Activated CD4-positive, alpha-beta T cell treated with anti-CD3 and anti-CD28 coated beads, Interleukin-2, amount 50 U/mL, for 16 hours (primary cell): ENCODE measurements around the gene ALS2CL.

Experiments used
- DNase-seq: peaks from one replicate; pipeline ENCODE4 v3.0.0-alpha.2; 2020

Gene ALS2CL

DNA sequence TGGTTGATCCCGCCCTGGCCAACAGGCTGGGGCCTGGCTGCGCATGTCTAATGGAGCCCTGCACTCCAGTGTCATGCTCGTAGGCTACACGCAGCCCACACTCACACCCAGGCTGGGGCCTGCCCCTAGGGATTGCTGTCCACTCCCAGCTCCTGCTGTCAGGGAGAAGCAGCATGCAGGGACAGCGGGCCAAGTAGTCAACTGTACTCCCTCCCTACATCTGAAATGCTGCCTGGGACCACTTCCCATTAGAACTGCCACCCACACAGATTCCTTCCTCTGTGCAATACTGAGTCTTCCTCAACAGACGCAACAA is 16.1 kb downstream of the ALS2CL start:
- DNase-seq, result no peak

DNA sequence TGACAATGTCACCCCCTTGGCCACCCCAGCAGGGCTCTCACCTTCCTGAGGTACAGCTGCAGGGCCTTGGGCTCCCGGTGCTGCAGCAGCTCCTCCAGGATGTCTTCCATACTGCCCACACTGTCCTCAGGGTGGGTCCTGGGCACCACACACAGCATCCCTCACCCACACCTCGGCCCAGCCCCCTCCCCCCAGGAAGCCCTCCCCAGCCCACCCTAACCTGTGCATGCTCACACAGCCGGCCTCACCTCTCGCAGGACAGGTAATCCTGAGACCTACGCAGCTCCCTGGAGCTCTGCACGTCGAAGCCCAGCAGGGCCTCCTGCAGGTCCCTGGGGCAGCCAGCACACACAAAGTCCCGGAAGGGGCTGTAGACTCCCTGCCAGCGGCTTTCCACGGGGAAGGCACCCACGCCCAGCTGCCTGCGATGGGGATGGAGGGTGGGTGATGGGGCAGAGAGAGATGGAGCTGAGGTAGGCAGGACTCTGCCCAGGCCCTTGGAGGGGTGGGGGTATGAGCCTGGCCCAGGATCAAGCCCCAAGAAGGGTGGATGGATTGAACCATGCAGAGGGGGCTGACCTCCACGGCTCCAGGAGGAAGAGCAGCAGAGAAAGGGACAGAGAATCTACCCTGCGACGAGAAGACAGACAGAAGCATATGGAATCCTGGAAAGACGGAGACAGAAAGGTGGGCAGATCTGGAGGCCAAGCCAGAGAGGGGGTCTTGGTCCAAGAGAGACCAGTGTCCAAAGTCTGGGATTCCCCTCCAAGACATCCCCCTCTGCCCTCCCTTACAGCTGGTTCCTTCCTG is 16.7 kb downstream of the ALS2CL start:
- no peak for DNase-seq

DNA sequence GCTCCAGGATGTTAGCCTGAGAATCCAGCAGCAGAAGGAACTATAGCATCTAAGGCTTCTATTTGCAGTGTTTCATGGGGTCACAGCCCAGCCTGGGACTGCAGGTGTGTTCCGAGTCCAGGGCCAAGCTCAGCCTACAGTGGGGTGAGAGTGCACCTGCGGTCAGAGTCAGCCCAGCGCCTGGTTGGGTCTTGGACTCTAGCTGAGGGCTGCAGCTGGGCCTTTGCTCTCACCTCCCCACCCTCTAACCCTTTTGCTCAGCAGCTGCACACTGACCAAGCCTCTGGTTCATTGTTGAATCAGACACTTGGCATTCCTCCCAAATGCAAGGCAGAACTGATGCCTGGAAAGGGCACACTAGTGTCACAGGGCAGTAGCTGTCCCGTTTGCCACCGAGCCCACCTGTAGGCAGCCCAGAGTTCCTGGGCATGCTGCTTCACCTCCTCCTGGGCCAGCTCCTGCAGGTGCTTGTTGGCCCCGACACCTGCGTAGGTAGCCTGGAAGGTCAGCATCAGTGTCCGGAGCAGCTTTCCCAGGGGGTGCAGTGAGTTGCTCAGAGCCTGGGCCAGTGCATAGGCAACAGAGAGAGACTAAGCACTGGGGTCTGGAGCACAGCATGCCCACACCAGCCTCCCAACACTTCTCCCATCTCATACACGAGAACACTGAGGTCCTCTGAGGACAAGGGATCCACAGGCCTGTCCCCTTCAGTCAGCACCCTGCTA is 17.5 kb downstream of the ALS2CL start:
- DNase-seq, result no peak

DNA sequence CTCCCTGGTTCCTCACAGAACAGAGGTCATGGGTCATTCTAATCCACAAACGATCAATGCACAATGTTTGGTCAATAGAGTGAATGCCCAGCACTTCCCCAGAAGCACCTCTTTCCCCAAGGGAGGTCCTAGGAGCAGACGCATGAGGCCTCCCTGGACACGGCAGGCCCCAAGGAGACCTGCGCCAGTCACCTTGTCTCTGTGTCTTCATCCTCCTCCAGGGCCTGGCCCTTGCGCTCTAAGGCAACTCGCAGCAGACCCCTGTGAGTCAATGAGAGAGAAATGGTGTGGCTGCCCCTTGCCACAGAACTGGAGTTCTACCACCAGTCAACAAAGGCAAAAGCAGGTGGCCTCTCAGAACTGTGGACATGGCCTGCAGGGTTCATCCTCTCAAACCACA is 18.1 kb downstream of the ALS2CL start:
- no peak for DNase-seq

DNA sequence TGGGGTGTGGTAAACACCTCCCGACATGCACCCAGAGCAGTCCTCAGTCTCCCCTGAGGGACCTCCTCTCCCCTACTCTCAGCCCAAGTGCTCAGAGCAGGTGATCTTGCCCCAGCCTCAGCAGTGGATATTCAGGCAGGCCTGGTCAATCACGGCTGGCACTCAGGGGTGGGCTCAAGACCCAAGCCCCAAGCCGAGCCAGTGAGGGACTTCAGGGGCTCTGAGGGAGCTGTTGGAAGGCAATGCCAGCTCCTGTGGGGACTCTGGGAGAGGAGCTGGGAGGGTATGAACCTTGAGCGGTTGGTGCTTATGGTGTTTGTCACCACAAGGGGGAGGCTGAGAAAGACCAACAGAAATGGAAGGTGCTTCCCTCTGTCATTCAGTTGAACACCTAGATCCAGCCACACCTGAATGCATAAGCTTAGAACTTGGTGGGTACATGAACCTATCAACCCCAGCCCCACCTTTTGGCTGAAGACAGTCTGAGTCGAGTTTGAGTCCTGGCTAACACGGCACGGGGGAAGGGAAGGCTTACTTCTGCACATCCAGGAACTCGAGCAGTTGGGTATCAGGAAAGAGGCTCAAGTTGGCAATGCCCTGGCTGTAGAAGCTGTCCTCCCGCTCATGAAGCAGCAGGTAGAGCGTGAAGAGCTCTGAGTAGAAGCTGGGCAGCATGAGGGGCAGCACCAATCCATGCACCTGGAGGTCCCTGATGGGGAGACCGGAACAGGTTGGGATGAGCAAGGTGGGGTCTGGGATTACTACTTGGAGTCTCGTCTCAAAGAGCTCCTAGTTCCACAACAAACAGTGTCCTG is 19.2 kb downstream of the ALS2CL start:
- DNase-seq, result no peak

DNA sequence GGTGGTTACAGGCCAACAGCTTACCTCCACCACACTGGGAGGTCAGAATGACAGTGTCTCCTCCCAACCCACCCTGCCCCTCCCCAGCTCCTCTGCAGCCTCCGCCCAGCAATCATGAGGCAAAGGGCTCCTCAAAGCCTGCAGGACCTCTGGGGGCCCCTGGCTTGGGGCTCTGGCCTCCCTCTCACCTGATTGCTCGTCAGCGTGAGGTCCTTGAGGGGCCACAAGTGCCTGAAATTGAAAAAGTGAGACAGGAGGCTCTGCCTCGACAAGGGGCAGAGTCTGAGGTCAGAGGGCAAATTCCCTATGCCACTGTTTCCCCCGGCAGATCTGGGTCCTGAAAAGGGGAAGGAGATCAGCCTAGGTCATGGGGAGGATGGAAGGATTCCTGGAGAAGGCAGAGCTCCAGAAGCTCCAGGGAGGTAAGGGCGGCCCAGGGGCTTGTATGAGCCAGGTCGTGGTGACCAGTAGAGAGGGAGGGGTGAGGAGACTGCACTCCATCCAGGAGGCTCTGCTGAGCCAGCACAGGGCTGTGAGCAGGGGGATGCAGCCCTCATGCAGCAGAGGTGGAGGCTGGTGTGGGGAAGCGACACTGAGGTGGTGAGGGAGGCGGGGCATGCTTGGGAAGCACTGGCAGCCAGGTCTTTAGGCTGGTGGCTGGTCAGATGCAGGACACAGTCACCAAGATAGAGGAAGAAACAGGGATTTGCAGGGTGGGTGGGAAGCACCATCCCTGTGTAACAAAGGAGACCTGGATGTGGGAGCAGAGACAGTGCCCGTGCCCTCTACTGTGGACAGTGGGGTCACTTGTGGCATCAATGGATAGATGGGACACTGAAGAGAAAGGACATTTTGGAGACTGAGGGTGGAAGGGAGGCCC is 20.1 kb downstream of the ALS2CL start:
- DNase-seq, result no peak

DNA sequence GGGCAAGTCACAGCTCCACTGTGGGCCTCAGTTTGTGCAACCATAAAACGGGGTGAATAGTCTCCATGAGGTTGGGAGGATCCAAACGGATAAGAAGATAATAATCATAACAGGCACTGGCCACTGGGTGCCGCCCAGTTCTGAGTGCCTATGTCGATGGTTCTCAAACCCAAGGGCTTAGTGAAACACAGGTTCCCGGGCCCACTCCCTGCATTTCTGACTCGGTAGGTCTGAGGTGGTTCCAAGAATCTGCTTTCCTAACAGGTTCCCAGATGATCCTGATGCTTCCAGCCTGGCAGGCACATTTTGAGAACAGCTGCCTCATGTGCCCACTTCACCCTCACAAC is 21.2 kb downstream of the ALS2CL start:
- DNase-seq, result no peak

DNA sequence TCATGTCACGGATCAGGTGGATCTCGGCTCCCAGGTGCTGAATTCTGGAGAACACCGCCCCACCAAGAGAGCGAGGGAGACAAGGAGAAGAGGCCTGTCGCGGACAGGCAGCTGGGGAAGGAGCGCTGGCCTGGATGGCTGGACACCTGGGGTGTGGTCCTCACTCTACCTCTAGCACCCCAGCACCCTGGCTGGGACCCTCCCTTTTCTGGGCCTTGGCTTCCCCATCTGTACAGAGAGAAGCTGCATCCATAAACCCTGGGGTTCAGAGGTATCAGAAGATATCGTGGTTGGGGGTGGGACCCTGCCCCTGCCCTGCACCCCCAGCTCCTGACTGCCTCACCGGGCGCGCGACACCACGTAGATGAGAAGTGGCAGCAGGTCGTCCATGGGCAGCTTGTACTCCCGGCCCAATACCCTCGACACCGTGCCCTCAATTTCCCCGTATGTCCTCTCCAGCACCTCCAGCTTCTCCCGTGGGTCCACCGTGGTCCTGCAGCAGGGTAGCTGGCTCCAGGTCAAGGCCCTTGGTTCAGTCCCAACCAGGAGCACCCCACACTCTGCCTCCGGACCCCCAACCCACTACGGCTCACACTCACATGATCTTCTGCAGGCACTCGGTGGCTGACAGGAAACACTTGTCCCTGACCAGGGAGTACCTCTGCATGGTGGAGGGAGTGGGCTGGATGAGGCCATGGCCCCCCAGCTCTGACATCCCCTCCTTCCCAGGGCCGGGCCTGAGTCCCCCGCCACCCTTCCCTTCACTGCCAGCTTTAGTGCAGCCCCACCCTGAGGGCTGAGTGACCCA is 21.7 kb downstream of the ALS2CL start:
- DNase-seq, result no peak

DNA sequence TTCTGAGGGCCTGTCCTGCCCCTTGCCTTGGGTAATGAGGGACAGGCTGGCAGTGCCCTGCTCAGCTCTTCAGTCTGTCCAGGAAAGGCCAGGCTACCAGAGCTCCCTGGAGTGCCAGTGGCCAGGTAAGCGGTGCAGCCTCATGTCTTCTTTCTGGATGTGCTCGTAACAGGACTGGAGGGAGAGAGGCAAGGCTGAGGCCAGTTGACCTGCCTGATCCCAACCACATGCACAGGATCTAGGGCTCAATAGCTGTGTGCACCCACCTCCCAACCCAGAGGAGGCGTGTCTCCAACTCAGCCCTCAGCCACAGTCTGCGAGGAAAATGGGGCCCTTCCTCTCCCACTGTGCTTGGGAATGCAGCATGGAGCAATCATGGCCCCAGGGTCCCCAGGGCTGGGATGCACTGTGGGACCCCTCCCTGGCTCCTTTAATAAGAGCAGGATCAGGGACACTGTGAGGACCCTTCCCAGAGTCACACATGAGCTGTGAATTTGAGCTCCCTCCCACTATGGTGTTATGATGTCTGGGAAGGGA is 22.5 kb downstream of the ALS2CL start:
- no peak for DNase-seq

DNA sequence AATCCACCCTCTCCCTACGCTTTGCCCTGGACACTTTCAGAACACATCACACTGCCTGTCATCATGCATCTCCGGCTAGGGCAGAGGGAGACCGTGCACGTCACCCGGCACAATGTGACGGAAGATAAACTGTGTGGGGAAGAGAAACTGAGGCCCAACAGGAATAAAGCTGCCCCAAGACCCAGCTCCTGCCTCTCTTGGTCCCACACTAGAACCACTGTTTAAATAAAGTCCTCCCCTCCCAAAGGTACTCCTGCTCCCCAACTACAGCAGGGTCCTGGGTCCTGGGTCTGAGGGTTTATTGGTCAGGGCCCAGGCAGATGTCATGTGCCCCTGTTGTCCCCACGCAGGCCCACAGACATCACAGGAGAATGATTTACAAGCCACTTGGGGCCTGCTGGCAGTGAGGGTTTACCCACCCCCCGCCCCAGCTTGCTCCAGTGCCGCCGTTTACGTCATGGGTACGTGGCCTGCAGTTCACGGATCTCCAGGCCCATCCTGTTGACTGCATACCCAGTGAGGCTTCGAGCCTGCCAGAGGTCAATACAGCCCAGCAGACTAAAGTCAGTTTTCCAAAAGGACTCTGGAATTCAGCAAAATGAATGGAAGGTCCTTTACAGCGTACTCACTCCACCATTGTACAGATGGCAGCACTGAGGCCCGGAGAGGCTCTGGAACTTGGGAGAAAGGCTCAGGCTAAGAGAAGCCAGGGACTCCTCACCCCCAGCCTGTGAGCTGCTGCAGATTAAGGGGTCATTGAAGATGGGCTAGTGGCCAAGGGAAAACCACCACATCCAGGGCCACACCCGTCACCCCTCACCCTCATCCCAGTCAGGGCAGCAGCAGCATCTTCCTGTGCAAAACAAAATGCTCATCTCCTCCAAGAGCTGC is 23.2 kb downstream of the ALS2CL start:
- no peak for DNase-seq

DNA sequence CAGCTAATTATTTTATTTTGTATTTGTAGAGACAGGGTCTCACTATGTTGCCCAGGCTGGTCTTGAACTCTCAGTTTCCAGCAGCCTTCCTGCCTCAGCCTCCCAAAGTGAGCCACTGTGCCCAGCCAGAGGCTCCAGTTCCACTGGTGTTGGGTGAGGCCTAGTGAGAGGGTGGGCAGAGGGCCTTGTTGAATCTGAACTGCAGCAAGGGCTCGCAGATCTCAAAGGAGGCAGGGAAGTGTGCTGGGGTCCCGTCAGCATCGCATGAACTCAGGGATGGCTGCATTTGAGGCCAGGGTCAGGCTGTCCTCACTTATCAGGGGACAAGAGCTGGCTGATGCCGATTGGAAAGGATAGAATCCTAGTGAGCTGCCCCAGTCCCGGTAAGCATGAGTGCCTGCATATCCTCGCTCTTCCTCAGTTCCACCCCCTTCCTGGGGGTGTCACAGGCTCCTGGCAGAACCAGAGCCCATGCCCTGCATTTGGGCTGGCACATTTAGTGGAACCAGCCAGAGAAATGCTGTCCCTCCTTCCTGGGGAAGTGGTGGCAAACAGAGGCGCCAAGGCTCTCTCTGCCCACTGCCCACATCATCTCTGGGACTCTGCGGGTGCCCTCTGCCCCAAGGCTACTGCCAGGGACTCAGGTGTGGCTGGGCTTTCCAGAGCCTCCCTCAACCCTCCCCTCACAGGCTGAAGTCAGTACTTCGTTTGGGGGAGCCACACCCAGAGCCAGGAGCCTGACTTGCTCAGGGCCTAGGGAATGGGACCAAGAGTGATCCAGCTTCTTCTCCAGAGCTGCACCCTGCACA is 24.1 kb downstream of the ALS2CL start:
- no peak for DNase-seq

DNA sequence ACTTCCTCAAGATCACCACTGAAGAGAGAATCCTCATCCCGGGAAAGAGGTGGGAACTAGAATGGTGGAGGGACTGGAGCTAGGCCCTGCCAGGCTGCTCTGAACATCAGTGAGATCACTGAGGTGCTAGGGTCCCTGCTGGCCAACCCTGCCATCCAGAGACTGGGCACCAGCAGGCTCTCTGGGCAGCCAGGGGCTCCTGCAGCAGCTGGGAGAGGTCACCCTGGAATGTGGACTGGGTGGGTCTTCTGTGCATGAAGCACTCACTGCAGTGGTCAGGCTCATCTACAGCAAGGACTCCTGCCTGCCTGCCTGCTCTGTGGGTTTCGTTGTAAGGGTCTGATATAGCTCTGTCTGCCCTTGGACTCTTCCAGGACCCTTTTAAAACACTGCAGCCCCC is 24.9 kb downstream of the ALS2CL start:
- DNase-seq, result no peak

DNA sequence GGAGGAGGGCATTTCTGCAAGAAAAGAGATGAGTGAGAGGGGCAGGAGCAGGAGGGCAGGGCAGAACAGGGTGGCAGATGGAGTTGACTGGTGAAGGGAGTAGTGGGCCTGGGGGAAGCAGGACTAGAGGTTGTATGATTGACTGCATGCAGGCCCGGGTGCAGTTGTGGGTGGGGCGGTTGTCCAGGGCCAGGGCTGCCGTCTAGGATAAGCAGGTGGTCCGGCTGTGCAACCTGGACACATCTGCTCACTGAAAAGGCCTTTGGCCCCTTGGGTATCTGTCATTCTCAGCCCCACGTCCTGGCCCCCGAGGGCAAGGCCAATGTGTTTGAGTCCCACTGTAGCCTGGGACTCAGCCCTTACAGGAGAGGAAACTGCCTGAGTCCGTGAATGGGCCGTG is 25.4 kb downstream of the ALS2CL start:
- DNase-seq, result no peak

DNA sequence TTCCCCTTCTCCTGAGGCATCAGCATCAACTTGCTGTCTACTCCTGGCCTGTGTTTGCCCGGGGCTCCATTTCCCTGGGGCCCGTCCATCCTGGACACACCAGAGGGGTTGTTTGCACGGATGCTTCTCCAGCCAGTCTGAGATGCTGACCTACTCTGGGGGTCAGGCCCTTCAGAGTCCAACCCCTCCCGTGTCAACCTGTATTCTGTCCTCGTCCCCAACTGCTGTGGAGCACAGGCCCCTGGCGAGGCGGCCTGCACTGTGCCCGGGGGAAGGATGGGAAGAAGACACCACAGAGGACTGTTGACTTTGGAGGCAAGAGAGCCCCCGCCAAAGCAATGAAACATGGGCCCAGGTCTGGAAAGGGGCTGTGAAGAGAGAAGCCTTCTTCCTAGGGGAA is 25.8 kb downstream of the ALS2CL start:
- DNase-seq, result no peak

DNA sequence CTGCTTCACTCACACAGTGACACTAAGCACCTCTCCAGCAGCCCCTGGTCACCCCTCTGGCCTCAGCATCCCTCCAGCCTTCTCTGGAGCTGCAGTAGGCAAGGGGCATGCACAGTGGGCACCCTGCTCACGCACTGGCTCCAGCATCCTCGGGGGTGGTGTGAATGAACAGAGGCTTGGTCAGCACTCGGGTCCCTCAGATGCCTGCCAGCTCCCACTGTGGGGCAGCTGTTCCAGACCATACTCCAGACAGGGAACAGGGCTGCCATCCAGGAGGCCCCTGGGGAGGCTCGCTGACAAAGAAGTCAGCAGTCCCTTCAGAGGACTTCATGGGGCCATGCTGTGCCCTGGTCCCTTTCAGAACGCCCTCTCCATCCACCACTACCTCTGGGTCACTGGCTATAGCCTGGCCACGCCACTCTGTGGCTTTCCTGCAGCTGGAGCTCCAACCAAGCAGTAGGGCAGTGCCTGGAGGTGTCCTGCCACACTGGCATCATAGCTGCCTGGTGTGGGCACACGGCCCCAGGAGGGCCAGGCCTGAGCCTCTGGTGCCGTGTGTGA is 26.3 kb downstream of the ALS2CL start:
- DNase-seq, result no peak

DNA sequence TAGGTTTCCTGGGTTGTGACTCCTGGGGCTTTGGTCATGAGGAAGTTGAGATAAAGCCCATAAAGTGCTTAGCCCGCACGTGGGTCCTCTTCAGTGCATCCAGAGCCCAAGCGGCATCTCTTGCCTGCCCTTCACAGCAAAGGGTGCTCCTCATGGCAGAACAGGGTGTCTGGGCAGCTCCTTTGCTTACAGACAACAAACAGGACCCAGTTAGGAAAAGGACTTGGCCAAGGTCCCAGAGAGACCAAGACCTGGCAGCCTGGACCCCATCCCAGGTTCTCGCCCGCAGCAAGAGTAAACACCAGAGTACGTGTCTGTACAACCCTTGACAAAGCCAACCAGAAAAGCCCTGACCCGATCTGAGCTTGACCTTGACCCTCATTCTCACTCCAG is 27.0 kb downstream of the ALS2CL start:
- no peak for DNase-seq

DNA sequence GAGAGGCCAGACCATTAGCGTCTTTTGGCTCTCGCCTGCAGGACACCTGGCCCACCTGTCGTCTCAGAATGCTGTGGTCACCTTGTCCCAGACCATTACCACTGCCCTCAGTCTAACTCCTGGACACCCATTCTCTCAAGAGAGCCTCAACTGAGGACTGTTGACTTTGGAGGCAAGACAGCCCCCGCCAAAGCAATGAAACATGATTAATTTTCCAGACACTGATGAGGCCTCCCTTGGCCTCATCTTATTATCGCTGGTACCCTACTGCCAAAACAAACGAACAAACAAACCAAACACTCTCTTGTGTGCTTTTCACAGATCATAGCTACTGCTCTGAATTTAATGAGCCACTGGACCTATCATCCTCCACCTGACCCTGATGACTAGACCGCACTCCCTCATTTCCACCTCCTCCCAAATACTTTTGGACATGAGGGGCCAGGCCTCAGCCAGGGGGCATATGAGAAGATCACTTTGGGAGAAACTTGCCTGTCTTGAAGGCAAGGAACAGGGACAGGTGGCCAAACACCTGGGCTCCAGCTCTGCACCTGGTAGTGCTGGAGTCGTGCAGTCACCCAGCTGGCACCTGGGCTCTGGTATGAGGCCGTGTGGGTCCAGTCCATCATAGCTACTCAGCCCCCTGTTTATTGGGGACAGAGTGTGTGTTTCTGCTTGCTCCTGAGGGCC is 27.6 kb downstream of the ALS2CL start:
- DNase-seq, result no peak

DNA sequence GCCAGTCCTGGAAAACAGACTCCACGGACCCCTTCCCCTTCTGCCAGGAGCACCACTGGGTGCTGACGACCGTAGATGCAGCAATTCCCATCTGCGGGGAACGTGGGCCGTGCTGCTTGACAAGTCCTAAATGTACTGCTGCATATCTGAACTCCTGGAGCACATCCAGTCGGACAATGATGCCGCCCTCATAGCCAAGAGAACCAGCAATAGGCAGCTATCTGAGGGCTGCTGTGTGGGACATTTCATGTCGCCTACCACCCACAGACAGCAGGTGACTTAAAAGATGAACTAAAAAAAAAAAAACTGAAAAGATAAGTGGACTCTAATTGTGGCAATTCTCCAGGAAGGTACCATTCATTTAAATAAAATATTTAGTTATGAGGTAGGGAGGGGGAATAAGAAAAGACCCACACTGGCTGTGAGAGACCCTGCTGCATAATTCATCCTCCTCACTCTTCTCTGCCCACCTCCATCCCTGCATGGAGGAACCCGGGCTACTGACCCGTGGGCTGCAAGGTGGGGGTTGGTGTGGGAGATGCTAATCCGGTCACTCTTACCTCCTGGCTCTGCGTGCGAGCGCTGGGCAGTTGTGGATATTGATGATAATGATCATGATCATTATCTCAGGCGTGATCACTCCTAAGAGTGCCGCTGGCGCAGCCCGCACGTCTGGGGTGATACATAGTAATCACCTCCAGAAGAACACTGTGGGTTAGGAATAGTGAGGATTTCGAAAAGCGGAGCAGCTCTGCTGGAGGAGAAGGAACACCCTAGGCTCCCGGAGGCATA is 28.3 kb downstream of the ALS2CL start:
- DNase-seq, result no peak
